GM13977 (cell line): ENCODE data around the gene PRR14L.
"Not testable (repeated sequence)": the region's sequence is repeated elsewhere in the genome, so short reads cannot be mapped to it uniquely, and the experiment has no call there.

Source experiments
- DNase-seq: peaks from one replicate; pipeline ENCODE4 v3.0.0; 2012; ENCODE audit warnings: low spot score
- in situ Hi-C: fragments of 300-500 bp; cut with MboI; formaldehyde crosslinking; loops from one replicate; pipeline ENCODE4 v1.12.0; 2022; ENCODE audit warnings: low sequenced_read_pairs, low pct_unique_long_range_greater_than_20kb, mixed read lengths, inconsistent platforms; ENCODE audit not compliant: unreplicated experiment
- TF ChIP-seq, protein P1 (sequence below): IDR thresholded peaks from 2 replicates; pipeline ENCODE4 v1.5.1; 2012; ENCODE audit warnings: mild to moderate bottlenecking, control low read depth; ENCODE audit not compliant: insufficient read depth; ENCODE audit errors: extremely low read depth, missing control alignments

PRR14L gene

DNA sequence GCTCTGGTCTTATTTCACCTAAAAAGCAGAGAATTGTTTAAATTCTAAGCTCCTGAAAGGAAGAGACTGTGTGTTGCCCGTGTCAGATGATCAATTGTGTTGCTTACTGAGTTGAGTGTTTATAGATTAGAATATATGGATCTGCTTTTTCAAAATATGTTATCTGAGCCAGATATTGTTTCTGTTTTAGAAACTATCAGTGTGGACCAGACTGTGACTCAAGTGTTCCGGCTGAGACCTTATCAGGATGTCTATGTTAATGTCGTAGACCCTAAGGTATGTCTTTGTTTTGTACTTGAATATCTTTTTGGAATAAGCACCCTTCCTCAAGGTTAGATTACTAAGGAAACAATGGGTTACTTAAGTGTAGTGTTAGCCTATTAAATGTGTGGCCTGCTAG is 14.9 kb upstream of the PRR14L start:
- TF ChIP-seq, protein P1, sequence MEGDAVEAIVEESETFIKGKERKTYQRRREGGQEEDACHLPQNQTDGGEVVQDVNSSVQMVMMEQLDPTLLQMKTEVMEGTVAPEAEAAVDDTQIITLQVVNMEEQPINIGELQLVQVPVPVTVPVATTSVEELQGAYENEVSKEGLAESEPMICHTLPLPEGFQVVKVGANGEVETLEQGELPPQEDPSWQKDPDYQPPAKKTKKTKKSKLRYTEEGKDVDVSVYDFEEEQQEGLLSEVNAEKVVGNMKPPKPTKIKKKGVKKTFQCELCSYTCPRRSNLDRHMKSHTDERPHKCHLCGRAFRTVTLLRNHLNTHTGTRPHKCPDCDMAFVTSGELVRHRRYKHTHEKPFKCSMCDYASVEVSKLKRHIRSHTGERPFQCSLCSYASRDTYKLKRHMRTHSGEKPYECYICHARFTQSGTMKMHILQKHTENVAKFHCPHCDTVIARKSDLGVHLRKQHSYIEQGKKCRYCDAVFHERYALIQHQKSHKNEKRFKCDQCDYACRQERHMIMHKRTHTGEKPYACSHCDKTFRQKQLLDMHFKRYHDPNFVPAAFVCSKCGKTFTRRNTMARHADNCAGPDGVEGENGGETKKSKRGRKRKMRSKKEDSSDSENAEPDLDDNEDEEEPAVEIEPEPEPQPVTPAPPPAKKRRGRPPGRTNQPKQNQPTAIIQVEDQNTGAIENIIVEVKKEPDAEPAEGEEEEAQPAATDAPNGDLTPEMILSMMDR, result no peak
- no peak for DNase-seq
- in situ Hi-C loops, result no loop called here

DNA sequence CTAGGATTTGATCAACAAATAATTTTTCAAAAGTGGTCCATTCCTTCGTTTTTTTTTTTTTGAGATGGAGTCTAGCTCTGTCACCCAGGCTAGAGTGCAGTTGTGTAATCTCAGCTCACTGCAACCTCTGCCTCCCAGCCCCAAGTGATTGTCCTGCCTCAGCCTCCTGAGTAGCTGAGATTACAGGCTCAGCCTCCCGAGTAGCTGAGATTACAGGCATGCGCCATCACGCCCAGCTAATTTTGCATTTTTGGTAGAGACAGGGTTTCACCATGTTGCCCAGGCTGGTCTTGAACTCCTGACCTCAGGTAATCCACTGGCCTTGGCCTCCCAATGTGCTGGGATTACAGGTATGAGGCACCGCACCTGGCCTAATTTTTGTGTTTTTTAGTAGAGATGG is 8.9 kb upstream of the PRR14L start:
- DNase-seq, in situ Hi-C loops: not testable (repeated sequence)

DNA sequence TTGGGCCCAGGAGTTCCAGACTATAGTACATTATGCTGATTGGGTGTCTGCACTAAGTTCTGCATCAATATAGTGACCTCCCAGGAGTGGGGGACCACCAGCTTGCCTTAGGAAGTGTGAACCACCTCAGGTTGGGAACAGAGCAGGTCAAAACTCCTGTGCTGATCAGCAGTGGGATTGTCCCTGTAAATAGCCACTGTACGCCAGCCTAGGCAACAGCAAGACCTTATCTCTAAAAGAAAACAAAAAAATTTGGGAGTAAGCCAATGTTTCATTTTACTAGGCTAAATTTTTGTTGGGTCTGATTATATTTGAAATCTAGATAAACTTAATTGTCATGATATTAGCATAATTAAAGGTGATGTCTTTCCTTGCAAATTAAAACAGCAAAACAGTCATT is 7.3 kb upstream of the PRR14L start:
- in situ Hi-C loops, result no loop called here
- TF ChIP-seq, protein P1, result no peak

DNA sequence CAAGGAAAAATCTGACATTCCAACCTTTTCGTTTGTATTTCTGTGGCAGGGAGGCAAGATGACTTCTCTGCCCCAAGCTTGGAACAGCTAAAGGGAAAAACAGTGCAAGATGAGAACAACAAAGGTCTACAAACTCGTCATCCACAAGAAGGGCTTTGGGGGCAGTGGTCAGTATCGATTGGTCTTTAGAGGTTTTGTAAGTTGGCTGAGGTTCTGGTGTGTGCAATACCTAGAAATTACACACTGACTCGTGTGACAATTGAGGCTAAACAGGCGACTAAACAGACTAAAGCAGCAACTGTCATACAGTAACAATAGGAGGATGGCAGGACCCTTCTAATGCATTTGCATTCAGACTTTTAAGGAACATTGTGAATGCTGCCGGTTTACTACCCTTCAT is 4.9 kb upstream of the PRR14L start:
- in situ Hi-C loops, result no loop called here
- DNase-seq, result no peak
- TF ChIP-seq, protein P1, result no peak

More for the DNA sequence above, 7.3 kb upstream of the PRR14L start:
- no peak for DNase-seq

DNA sequence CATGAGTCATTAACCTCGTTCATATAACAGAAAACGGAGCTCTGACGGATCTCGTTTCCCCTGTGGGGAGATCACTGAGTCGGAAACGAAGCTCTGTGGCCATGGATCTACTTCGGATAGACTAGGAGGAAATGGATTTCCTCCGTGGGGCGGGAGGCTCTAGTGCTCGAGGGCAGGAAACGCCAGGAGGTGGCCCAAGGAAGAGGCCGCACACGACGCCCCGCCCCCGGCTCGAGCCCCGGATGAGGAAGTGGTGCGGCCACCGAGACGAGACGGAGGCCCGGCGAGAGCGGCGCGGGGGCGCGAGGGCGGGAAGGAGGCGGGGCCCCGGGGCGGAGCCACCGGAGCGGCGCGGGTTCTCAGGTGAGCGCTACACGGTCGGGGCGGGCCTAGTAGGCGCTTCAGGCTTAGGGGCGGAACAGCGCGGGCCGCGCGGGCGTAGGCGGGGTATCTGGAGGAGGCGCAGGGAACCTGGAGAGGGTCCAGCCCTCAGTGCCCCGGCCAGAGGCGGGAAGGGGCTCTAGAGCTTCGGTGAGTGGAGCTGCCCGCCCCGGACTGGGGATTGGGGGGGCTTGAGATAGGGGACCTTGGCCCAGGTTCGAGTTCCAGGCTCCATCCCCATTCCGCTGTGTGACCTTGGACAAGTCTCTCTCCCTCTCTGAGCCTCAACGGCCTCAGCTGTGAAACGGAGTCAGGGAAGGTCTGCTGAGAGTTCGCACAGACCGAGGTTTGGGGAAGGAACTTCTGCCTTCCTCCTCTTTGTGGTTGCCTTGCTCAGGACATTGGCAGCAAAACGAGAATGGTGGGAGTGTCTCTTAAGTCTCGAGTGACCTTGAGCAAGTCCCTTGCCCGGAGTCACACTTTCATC is 3.9 kb upstream of the PRR14L start, which contains the start of gene DEPDC5:
DEPDC5 (plus strand) TSS at position 386 of the 868 bp plus-strand sequence. CDS start 903 bp downstream, outside the sequence.
- peak; percentile 96 for DNase-seq
- in situ Hi-C loops, result no loop called here
- TF ChIP-seq, protein P1, result no peak

DNA sequence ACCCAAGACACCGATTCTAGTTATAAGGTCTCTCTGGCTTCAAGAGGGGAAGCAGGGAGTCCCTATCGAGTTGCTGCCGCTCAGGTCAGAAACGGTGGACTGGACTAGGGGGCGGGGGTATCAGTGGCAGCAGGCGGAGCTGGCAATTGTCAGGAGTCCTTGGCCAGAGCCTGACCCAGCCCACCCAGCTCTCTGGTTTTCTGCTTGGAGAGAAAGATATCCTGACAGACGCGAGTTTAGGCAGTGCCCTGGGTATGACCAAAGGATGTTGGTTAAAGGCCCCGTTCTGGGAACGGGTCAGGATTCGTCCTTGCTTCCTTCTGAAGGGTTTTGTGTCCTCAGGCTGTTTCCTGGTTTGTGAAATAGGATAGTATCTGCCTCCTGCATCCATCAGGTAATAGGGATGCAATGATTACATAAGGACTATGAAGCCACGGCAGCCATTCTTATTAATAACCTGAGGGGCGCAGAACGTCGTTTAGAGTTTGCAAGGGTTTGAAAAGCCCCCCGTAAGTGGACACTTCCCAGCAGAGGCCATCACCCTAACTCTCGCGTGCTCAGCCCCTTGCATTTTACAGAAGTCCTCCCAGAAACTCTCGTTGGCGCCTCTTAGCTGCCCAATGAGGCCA is 3.2 kb upstream of the PRR14L start:
- DNase-seq, result peak; percentile 21
- in situ Hi-C loops, result no loop called here
- TF ChIP-seq, protein P1, result no peak

DNA sequence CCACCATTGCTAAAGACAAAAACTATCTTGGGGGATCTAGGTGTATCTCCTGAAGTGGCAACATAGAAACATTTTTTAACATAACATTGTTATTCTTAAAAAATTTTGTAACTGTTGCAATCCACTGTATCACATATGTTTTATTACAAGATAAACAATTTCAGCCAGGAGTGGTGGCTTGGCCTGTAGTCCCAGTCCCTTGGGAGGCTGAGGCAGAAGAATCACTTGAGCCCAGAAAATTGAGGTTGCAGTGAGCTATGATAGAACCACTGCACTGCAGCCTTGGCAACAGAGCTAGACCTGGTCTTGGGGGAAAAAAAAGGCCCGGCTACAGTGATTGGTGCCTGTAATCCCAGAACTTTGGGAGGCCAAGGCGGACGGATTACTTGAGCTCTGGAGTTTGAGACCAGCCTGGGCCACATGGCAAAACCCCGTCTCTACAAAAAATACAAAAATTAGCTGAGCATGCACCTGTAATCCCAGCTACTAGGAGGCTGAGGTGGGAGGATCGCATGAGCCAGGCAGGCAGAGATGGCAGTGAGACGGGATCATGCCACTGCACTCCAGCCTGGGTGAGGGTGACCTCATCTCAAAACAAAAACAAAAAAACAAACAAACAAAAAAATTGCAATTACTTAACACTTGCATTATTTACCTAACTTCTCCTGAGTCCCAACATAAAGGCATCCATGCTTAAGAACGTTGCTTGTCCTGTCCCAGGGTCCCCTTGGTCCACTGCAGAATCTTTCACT is 2.3 kb upstream of the PRR14L start:
- in situ Hi-C loops, result no loop called here
- DNase-seq, result no peak
- TF ChIP-seq, protein P1, result no peak
